ENCODE measurements around the gene SPOCK1. TPM values are rescaled to one million over a fixed set of nuclear protein-coding genes. Genes with fewer than 3 reads are reported as not detected.

Gene SPOCK1
- total RNA-seq, 1 experiment from 2014 or later = 10.9 TPM

DNA sequence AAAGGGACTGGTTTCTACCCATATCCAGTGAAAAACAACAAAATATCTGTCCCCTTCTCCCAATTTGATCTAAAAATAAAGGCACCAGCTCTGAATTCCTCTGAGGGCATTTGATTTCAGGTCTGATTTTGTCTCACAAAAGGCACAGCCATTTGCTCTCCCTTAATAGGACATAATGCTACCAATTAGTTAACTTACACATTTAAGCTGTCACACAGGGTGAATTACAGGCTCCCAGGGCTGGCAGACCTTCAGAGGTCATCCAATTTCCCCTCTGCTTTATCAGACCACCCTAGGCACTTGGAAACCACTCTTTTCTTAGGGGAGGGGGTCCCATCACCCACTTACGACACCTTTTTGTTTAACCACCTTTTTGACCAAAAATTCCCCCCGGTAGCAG, 319.9 kb downstream of the SPOCK1 start:
- H4K20me1 ChIP-seq (ENCODE audit: control insufficient read depth, insufficient read depth, insufficient read length) = no peaks in the 10 kb centered on the region
- H2BK15ac ChIP-seq (ENCODE audit: low read depth, low read length) = no peak overlapping the region
- no peak overlapping the region for H3K27ac ChIP-seq (ENCODE audit: insufficient read length, low read depth, low read length)
- Mint-ChIP-seq H3K9me3 (no peaks in the 10 kb centered on the region), H3K27ac (0 out of 7 replicates have a peak overlapping the region, but pooled peaks of 1 of the 3 experiments have one; percentile 80), H3K4me3 (no peak overlapping the region), H3K4me1 (peaks cover 16 to 39% of the 10 kb centered on the region in 2 experiments), H3K36me3 (ENCODE audit: insufficient read depth in 1 of 3, low read depth in 3 of 3) (no peaks in the 10 kb centered on the region), H3K27me3 (ENCODE audit: low read depth) (peaks cover 2% of the 10 kb centered on the region)
- no peaks in the 10 kb centered on the region for H3K9me3 ChIP-seq (ENCODE audit: control insufficient read depth, low read depth, low read length)
- no peak overlapping the region for H3K56ac ChIP-seq (ENCODE audit: insufficient read length, low read depth, low read length)
- H3K79me2 ChIP-seq (ENCODE audit: insufficient read depth, low read length) = no peaks in the 10 kb centered on the region
- no peak overlapping the region for H2AK5ac ChIP-seq (ENCODE audit: insufficient read length, low read length)
- H2BK20ac ChIP-seq (ENCODE audit: low read depth, low read length, poor library complexity, severe bottlenecking) = no peak overlapping the region
- no peak overlapping the region for H3K4ac ChIP-seq (ENCODE audit: low read depth, low read length)
- H4K91ac ChIP-seq (ENCODE audit: insufficient read length, low read depth, low read length) = no peak overlapping the region
- no peaks in the 10 kb centered on the region for H3K79me1 ChIP-seq (ENCODE audit: insufficient read depth, low read depth, low read length, poor library complexity, severe bottlenecking)
- H3K4me1 ChIP-seq (ENCODE audit: insufficient read depth, low read length) = no peaks in the 10 kb centered on the region
- no peak overlapping the region for H2BK120ac ChIP-seq (ENCODE audit: low read depth, low read length, poor library complexity, severe bottlenecking)
- H3K9ac ChIP-seq (ENCODE audit: extremely low read depth, insufficient read length, low read length) = no peak overlapping the region
- H3K4me2 ChIP-seq (ENCODE audit: insufficient read depth, insufficient read length, low read length) = no peak overlapping the region
- no CpG with 5 or more reads among the region's 2 CpGs for WGBS (ENCODE audit: extremely low coverage, insufficient read length, low lambda C conversion rate)
- no peak overlapping the region for H2BK12ac ChIP-seq (ENCODE audit: insufficient read length, low read depth, low read length)
- H3K23me2 ChIP-seq (ENCODE audit: insufficient read length, low read depth, low read length, poor library complexity, severe bottlenecking) = no peaks in the 10 kb centered on the region
- H2AFZ ChIP-seq (ENCODE audit: low read length) = no peak overlapping the region
- H4K8ac ChIP-seq (replicated peaks; ENCODE audit: insufficient read length, low read depth, low read length) = no peak overlapping the region
- no peak overlapping the region for H4K5ac ChIP-seq (ENCODE audit: insufficient read length, low read depth, low read length)
- no peak overlapping the region for H3K23ac ChIP-seq (ENCODE audit: insufficient read length, low read depth, low read length)
- no peak overlapping the region for H3T11ph ChIP-seq (ENCODE audit: low read length)
- H3K18ac ChIP-seq (ENCODE audit: insufficient read length, low read depth, low read length) = no peak overlapping the region
- no peak overlapping the region for H3K14ac ChIP-seq (ENCODE audit: insufficient read depth, low read length)
- H3K27me3 ChIP-seq (ENCODE audit: insufficient read depth, low read length) = no peaks in the 10 kb centered on the region
- TF ChIP-seq, protein P1, sequence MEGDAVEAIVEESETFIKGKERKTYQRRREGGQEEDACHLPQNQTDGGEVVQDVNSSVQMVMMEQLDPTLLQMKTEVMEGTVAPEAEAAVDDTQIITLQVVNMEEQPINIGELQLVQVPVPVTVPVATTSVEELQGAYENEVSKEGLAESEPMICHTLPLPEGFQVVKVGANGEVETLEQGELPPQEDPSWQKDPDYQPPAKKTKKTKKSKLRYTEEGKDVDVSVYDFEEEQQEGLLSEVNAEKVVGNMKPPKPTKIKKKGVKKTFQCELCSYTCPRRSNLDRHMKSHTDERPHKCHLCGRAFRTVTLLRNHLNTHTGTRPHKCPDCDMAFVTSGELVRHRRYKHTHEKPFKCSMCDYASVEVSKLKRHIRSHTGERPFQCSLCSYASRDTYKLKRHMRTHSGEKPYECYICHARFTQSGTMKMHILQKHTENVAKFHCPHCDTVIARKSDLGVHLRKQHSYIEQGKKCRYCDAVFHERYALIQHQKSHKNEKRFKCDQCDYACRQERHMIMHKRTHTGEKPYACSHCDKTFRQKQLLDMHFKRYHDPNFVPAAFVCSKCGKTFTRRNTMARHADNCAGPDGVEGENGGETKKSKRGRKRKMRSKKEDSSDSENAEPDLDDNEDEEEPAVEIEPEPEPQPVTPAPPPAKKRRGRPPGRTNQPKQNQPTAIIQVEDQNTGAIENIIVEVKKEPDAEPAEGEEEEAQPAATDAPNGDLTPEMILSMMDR (conservative IDR thresholded peaks at IDR 0.05) = no peak
- DNase-seq = no peak
- no peak overlapping the region for H2BK5ac ChIP-seq (ENCODE audit: insufficient read length, low read length)

Measured in H9 (cell line).